PC-9 (cell line): ENCODE data around the gene SETD1B. TPM values are rescaled to one million over a fixed set of nuclear protein-coding genes. Genes with fewer than 3 reads are reported as not detected.

Experiments used
- BruUV-seq: library from RNA; stranded (reverse); fragments of 400-500 nt; replicated peaks from 2 replicates; lab custom pipeline; 2021; lab: Mats Ljungman, UMichigan
- CTCF ChIA-PET: fragments of 300-600 bp; sonication (Branson Sonifier 250); formaldehyde crosslinking; loops from one replicate; lab custom pipeline; 2022; ENCODE audit warnings: antibody characterized with exemption; lab: Charles Lee
- POLR2A ChIA-PET: fragments of 300-600 bp; sonication (Branson Sonifier 250); formaldehyde crosslinking; loops from one replicate; lab custom pipeline; 2022; ENCODE audit warnings: antibody characterized with exemption; ENCODE audit not compliant: unreplicated experiment; lab: Charles Lee
- DNase-seq, 2 experiments: peaks; one replicate each; pipeline versions ENCODE4 v3.0.0 to v3.0.0-alpha.2; 2015 to 2022; ENCODE audit warnings: mixed read lengths in 1 of 2
- H2AFZ ChIP-seq: fragments of 200-600 bp; sonication (generic); 2 replicates; pipeline ENCODE4 v1.8.1; 2017; ENCODE audit warnings: antibody characterized with exemption
- H3F3A ChIP-seq: fragments of 200-600 bp; sonication (generic); 2 replicates; pipeline ENCODE4 v1.8.1; 2017; ENCODE audit warnings: antibody characterized with exemption, mild to moderate bottlenecking, low read depth; ENCODE audit not compliant: insufficient read depth
- H3K27ac ChIP-seq: fragments of 200-600 bp; sonication (generic); 2 replicates; pipeline ENCODE4 v1.6.1; 2016; ENCODE audit warnings: mixed run types
- H3K27me3 ChIP-seq: fragments of 200-600 bp; sonication (generic); 2 replicates; pipeline ENCODE4 v1.6.1; 2016; ENCODE audit warnings: low read depth, mixed run types; ENCODE audit not compliant: insufficient read depth
- H3K36me3 ChIP-seq: fragments of 200-600 bp; sonication (generic); 2 replicates; pipeline ENCODE4 v1.6.1; 2016; ENCODE audit warnings: low read depth, mixed run types
- H3K4me1 ChIP-seq: fragments of 200-600 bp; sonication (generic); replicated peaks from 2 replicates; pipeline ENCODE4 v1.6.1; 2016; ENCODE audit warnings: mixed run types; ENCODE audit not compliant: insufficient read depth
- H3K4me2 ChIP-seq: fragments of 200-600 bp; sonication (generic); 2 replicates; pipeline ENCODE4 v1.6.1; 2017; ENCODE audit warnings: mixed run types
- H3K4me3 ChIP-seq: fragments of 200-600 bp; sonication (generic); 2 replicates; pipeline ENCODE4 v1.6.1; 2016; ENCODE audit warnings: mixed run types
- H3K79me2 ChIP-seq: fragments of 200-600 bp; sonication (generic); 2 replicates; pipeline ENCODE4 v1.6.1; 2017; ENCODE audit warnings: low read depth, mixed run types
- H3K9me2 ChIP-seq: fragments of 200-600 bp; sonication (generic); 2 replicates; pipeline ENCODE4 v1.8.1; 2017; ENCODE audit warnings: mild to moderate bottlenecking; ENCODE audit not compliant: insufficient read depth
- H3K9me3 ChIP-seq: fragments of 200-600 bp; sonication (generic); 2 replicates; pipeline ENCODE4 v1.8.1; 2016; ENCODE audit warnings: low read depth; ENCODE audit not compliant: insufficient read depth
- H4K20me1 ChIP-seq: fragments of 200-600 bp; sonication (generic); 2 replicates; pipeline ENCODE4 v1.8.1; 2017; ENCODE audit not compliant: insufficient read depth
- EZH2 ChIP-seq: fragments of 200-600 bp; sonication (generic); IDR thresholded peaks from 2 replicates; pipeline ENCODE4 v1.8.0; 2017; ENCODE audit warnings: antibody characterized with exemption, low read depth
- intact Hi-C: fragments of 100-400 bp; cut with micrococcal nuclease; formaldehyde crosslinking; loops from one replicate; pipeline ENCODE4 v1.10.0; 2022; ENCODE audit not compliant: unreplicated experiment
- total RNA-seq: library from RNA; stranded (reverse); gene quantifications from 2 replicates; pipeline ENCODE4 v1.2.3, GENCODE V29; 2021
- TF ChIP-seq, protein P1 (sequence below): fragments of 200-600 bp; sonication (generic); conservative IDR thresholded peaks from 2 replicates; pipeline ENCODE4 v1.6.1; 2017; ENCODE audit warnings: mixed run types, antibody characterized with exemption, mild to moderate bottlenecking, moderate library complexity

The SETD1B gene
- total RNA-seq, 1 experiment from 2014 or later: 22.6 TPM

DNA sequence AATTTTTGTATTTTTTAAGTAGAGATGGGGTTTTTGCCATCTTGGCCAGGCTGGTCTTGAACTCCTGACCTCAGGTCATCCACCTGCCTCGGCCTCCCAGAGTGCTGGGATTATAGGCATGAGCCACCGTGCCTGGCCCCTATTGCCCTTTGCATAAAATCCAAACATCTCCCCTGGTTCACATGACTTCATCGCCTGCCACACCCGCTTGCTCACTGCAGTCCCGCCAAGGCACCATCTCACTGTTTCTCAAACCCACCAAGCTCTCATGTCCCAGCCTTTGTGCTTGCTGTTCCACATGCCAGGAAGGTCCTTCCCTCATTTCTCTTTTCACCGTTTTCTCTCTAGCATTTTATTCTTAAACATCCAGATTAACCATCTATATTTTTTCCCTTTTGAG lies 20.0 kb upstream of the SETD1B start:
- DNase-seq: peak in 1 of 2 experiments; percentile 59
- intact Hi-C loops: no loop called here
- POLR2A ChIA-PET: no interaction called here
- H3K9me3 ChIP-seq: no peaks in the 10 kb centered on the region
- H3K4me3 ChIP-seq: peak overlapping the region; percentile 31; the same call in 1 of the 2 replicates
- no peak for TF ChIP-seq EZH2
- TF ChIP-seq, protein P1, sequence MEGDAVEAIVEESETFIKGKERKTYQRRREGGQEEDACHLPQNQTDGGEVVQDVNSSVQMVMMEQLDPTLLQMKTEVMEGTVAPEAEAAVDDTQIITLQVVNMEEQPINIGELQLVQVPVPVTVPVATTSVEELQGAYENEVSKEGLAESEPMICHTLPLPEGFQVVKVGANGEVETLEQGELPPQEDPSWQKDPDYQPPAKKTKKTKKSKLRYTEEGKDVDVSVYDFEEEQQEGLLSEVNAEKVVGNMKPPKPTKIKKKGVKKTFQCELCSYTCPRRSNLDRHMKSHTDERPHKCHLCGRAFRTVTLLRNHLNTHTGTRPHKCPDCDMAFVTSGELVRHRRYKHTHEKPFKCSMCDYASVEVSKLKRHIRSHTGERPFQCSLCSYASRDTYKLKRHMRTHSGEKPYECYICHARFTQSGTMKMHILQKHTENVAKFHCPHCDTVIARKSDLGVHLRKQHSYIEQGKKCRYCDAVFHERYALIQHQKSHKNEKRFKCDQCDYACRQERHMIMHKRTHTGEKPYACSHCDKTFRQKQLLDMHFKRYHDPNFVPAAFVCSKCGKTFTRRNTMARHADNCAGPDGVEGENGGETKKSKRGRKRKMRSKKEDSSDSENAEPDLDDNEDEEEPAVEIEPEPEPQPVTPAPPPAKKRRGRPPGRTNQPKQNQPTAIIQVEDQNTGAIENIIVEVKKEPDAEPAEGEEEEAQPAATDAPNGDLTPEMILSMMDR: no peak
- peaks cover 62% of the 10 kb centered on the region for H3K4me1 ChIP-seq
- peaks cover 26% of the 10 kb centered on the region for H4K20me1 ChIP-seq
- H3K4me2 ChIP-seq: peak overlapping the region; percentile 80
- peak overlapping the region; percentile 100 for H3K27ac ChIP-seq
- H3K36me3 ChIP-seq: peaks cover 26% of the 10 kb centered on the region
- CTCF ChIA-PET: interaction anchor here (0.6 kb wide), 1 partner anchor 273 kb away, joined by 6 read pairs; no protein-coding TSS in a partner anchor
- H3K27me3 ChIP-seq: no peaks in the 10 kb centered on the region
- H3F3A ChIP-seq: peaks cover 87% of the 10 kb centered on the region
- no TSS peak for BruUV-seq
- H3K79me2 ChIP-seq: peaks cover 80% of the 10 kb centered on the region
- no peaks in the 10 kb centered on the region for H3K9me2 ChIP-seq
- no peak overlapping the region for H2AFZ ChIP-seq

DNA sequence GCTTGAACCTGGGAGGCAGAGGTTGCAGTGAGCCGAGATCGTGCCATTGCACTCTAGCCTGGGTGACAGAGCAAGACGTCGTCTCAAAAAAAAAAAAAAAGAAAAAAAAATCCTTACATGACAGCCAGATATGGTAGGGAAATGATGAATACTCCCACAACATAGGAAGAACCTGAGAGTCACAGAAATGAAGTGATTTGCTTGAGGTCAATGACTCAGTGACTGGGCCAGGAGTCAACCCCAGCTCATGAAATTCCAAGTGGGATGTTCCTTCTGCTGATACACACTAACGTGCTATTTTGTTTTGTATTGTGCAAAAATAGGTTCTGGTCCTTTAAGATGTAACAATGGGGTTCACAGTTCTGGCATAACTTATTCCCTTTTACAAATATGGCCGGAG lies 19.3 kb upstream of the SETD1B start:
- TF ChIP-seq, protein P1: no peak
- TF ChIP-seq EZH2: no peak
- H3K79me2 ChIP-seq: peaks cover 87% of the 10 kb centered on the region
- peaks cover 88% of the 10 kb centered on the region for H3F3A ChIP-seq
- no peaks in the 10 kb centered on the region for H3K9me3 ChIP-seq
- no TSS peak for BruUV-seq
- peak overlapping the region; percentile 100 for H3K27ac ChIP-seq
- CTCF ChIA-PET: interaction anchor here (0.6 to 1.0 kb wide), 3 partner anchors 10 to 440 kb away, joined by 3 to 6 read pairs (median 5); no protein-coding TSS in a partner anchor
- H3K4me2 ChIP-seq: peak overlapping the region; percentile 80
- peaks cover 26% of the 10 kb centered on the region for H4K20me1 ChIP-seq
- H2AFZ ChIP-seq: no peak overlapping the region
- intact Hi-C loops: no loop called here
- no peaks in the 10 kb centered on the region for H3K27me3 ChIP-seq
- H3K4me1 ChIP-seq: peaks cover 69% of the 10 kb centered on the region
- peaks cover 26% of the 10 kb centered on the region for H3K36me3 ChIP-seq
- no peaks in the 10 kb centered on the region for H3K9me2 ChIP-seq
- POLR2A ChIA-PET: interaction anchor here (0.7 kb wide), 1 partner anchor 19 kb away, joined by 5 read pairs; no protein-coding TSS in a partner anchor
- peak in 1 of 2 experiments; percentile 94 for DNase-seq
- H3K4me3 ChIP-seq: peak overlapping the region; percentile 48; the same call in 1 of the 2 replicates

DNA sequence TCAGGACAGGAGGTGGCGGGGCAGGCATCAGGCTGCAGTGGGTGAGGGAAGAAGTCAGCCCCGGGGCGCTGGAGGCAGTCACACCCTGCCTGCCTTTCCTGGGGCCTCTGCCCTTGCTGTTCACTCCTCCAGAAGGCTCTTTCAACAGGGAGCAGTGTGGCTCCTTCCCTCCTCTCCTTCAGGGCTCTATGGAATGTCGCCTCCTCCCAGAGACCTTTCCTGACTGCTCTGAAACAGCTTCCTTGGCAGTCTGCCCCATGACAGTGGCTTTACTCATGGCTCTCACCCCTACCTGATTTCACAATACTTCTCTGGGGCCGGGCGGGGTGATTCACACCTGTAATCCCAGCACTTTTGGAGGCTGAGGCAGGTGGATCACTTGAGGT lies 17.4 kb upstream of the SETD1B start:
- Histone ChIP-seq H3K79me2 (peaks cover 93% of the 10 kb centered on the region), H3K36me3 (peaks cover 26% of the 10 kb centered on the region), H3F3A (peaks cover 88% of the 10 kb centered on the region), H3K9me2 (no peaks in the 10 kb centered on the region), H3K4me1 (peaks cover 88% of the 10 kb centered on the region), H4K20me1 (peaks cover 13% of the 10 kb centered on the region), H3K4me3 (no peak overlapping the region), H2AFZ (no peak overlapping the region), H3K27me3 (no peaks in the 10 kb centered on the region), H3K4me2 (peak overlapping the region; percentile 80), H3K27ac (peak overlapping the region; percentile 100), H3K9me3 (no peaks in the 10 kb centered on the region)
- TF ChIP-seq, protein P1: no peak
- TF ChIP-seq EZH2: no peak
- DNase-seq: peak; percentile 96 to 98
- no TSS peak for BruUV-seq
- POLR2A ChIA-PET: interaction anchor here (0.6 to 1.0 kb wide), 6 partner anchors 9 to 417 kb away, joined by 3 to 19 read pairs (median 5); partner anchors contain the start of gene B3GNT4
- intact Hi-C loops: loop anchor here (1.0 kb wide), 2 partner anchors 8 to 11 kb away; no protein-coding TSS in a partner anchor
- CTCF ChIA-PET: interaction anchor here (0.6 kb wide), 1 partner anchor 291 kb away, joined by 6 read pairs; no protein-coding TSS in a partner anchor
